AG04450 (cell line): ENCODE measurements around the gene MMP24OS. TPM values are rescaled to one million over a fixed set of nuclear protein-coding genes. Genes with fewer than 3 reads are reported as not detected.

Source experiments
- CTCF ChIA-PET: fragments of 300-600, 350-600 bp; formaldehyde crosslinking; extraction: SDS; loops from one replicate; lab custom pipeline; 2022; ENCODE audit warnings: antibody characterized with exemption, inconsistent platforms; lab: Charles Lee
- POLR2A ChIA-PET: fragments of 350-600 bp; formaldehyde crosslinking; extraction: SDS; loops from one replicate; lab custom pipeline; 2021; ENCODE audit warnings: antibody characterized with exemption, inconsistent platforms; lab: Yijun Ruan, JAX
- DNase-seq: peaks from one replicate; pipeline ENCODE4 v3.0.0-alpha.2; 2011; ENCODE audit warnings: low read depth, low spot score
- H3K27ac ChIP-seq: one replicate; pipeline ENCODE4 v1.5.1; 2012; ENCODE audit warnings: low read depth, low read length, control low read depth
- H3K27me3 ChIP-seq: one replicate; pipeline ENCODE4 v1.6.0; 2012; ENCODE audit warnings: low read length; ENCODE audit not compliant: control insufficient read depth, insufficient read depth
- H3K4me3 ChIP-seq: 2 replicates; pipeline ENCODE4 v1.5.1; 2011; ENCODE audit warnings: mild to moderate bottlenecking, low read depth, low read length, control low read depth
- H3K9me3 ChIP-seq: 2 replicates; pipeline ENCODE4 v1.5.1; 2012; ENCODE audit warnings: low read length; ENCODE audit not compliant: control insufficient read depth, insufficient read depth
- CTCF ChIP-seq: IDR thresholded peaks from 2 replicates; pipeline ENCODE4 v1.5.1; 2011; ENCODE audit warnings: low read depth, low read length, control low read depth, inconsistent platforms
- polyA plus RNA-seq: library from polyadenylated mRNA; depleted of rRNA; stranded (reverse); fragments of >200 nt; gene quantifications from 2 replicates; pipeline ENCODE4 v1.2.3, GENCODE V29; 2011

Gene MMP24OS
- polyA plus RNA-seq, 1 experiment: 35.3 TPM

GRCh38 chr20:35271904-35272303, 6.0 kb downstream of the MMP24OS start:
- Histone ChIP-seq H3K9me3 (no peaks in the 10 kb centered on the region; the same call in 1 of the 2 replicates), H3K4me3 (no peak overlapping the region), H3K27ac (no peak overlapping the region), H3K27me3 (no peaks in the 10 kb centered on the region)
- DNase-seq: no peak
- ChIA-PET CTCF (interaction anchor here (0.5 to 3.5 kb wide), 3 partner anchors 123 to 176 kb away, joined by 3 to 10 read pairs (median 6); no protein-coding TSS in a partner anchor), POLR2A (no interaction called here)
- TF ChIP-seq CTCF: no peak

- POLR2A ChIA-PET: no interaction called here
- TF ChIP-seq CTCF: no peak
- no peaks in the 10 kb centered on the region for H3K27me3 ChIP-seq
- no peak overlapping the region for H3K4me3 ChIP-seq
- no peak for DNase-seq
- CTCF ChIA-PET: interaction anchor here (0.7 to 4.8 kb wide), 4 partner anchors 126 to 176 kb away, joined by 3 to 37 read pairs (median 6); no protein-coding TSS in a partner anchor
- H3K27ac ChIP-seq: no peak overlapping the region
- H3K9me3 ChIP-seq: no peaks in the 10 kb centered on the region; the same call in 1 of the 2 replicates
These were observed 6.6 kb downstream of the MMP24OS start for GRCh38 chr20:35271073-35271882.

GRCh38 chr20:35270021-35270902, 7.7 kb downstream of the MMP24OS start:
- no peak overlapping the region for H3K4me3 ChIP-seq
- POLR2A ChIA-PET: no interaction called here
- DNase-seq: no peak
- H3K27ac ChIP-seq: no peak overlapping the region
- CTCF ChIA-PET: interaction anchor here (0.6 to 4.8 kb wide), 11 partner anchors 12 to 256 kb away, joined by 3 to 37 read pairs (median 4); no protein-coding TSS in a partner anchor
- no peaks in the 10 kb centered on the region for H3K27me3 ChIP-seq
- no peak for TF ChIP-seq CTCF
- H3K9me3 ChIP-seq: no peaks in the 10 kb centered on the region; the same call in 1 of the 2 replicates

GRCh38 chr20:35269055-35269781, 8.7 kb downstream of the MMP24OS start:
- POLR2A ChIA-PET: no interaction called here
- CTCF ChIA-PET: interaction anchor here (0.6 to 4.8 kb wide), 21 partner anchors 13 to 1303 kb away, joined by 3 to 37 read pairs (median 4); partner anchors contain the start of genes EDEM2, EIF6 and GGT7
- Histone ChIP-seq H3K27me3 (no peaks in the 10 kb centered on the region), H3K27ac (no peak overlapping the region), H3K9me3 (no peaks in the 10 kb centered on the region; the same call in 1 of the 2 replicates), H3K4me3 (no peak overlapping the region)
- peak; percentile 84 for TF ChIP-seq CTCF
- DNase-seq: no peak
